Measurements from ENCODE around the gene OTOGL.

DNA sequence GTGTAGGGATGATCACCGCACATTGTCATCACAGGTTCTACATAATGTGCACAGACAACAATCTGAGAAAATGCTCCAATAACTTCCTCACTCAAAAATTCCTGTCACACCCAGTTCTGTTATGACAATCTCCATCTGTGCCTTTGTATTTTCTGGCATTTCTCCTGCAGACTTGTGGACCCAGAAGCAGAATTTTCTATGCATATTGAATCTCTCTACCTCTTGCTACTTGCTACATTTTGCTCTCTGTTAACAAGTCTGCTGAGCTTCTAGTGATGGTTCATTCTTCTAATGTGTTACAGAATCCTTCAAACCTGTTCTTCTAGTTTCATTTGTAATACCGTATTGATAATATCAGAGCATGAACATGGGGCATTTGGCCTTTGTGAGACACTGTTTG, 216.9 kb downstream of the OTOGL start:
- TF ChIP-seq, protein P1, sequence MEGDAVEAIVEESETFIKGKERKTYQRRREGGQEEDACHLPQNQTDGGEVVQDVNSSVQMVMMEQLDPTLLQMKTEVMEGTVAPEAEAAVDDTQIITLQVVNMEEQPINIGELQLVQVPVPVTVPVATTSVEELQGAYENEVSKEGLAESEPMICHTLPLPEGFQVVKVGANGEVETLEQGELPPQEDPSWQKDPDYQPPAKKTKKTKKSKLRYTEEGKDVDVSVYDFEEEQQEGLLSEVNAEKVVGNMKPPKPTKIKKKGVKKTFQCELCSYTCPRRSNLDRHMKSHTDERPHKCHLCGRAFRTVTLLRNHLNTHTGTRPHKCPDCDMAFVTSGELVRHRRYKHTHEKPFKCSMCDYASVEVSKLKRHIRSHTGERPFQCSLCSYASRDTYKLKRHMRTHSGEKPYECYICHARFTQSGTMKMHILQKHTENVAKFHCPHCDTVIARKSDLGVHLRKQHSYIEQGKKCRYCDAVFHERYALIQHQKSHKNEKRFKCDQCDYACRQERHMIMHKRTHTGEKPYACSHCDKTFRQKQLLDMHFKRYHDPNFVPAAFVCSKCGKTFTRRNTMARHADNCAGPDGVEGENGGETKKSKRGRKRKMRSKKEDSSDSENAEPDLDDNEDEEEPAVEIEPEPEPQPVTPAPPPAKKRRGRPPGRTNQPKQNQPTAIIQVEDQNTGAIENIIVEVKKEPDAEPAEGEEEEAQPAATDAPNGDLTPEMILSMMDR (conservative IDR thresholded peaks at IDR 0.05; ENCODE audit: low read length) = no peak
- TF ChIP-seq EZH2phosphoT487 (IDR thresholded peaks at IDR 0.05; ENCODE audit: borderline replicate concordance, low read depth, low read length) = no peak
